Right atrium auricular region (tissue), 2 donors: ENCODE measurements around the gene EFHD1. TPM values are rescaled to one million over a fixed set of nuclear protein-coding genes. Genes with fewer than 3 reads are reported as not detected.
A peak's percentile ranks its signal among the peaks of the same experiment; 100 is the strongest.

Experiments used
- DNase-seq: peaks from one replicate; pipeline ENCODE4 v3.0.0-alpha.2; 2019; ENCODE audit warnings: low spot score
- H3K27ac ChIP-seq, 2 donors: fragments of 200-600 bp; sonication (generic); 1 replicate in 1 of 2; 2 replicates in 1 of 2; pipeline ENCODE4 v1.5.1; 2016 to 2019
- H3K27me3 ChIP-seq, 2 donors: fragments of 200-600 bp; sonication (generic); one replicate each; pipeline versions ENCODE4 v1.5.1 to v1.6.0; 2017 to 2019
- H3K36me3 ChIP-seq: fragments of 200-600 bp; sonication (generic); one replicate; pipeline ENCODE4 v1.5.1; 2016
- H3K4me1 ChIP-seq, 2 donors: fragments of 200-600 bp; sonication (generic); one replicate each; pipeline versions ENCODE4 v1.5.1 to v1.6.0; 2017 to 2019
- H3K4me3 ChIP-seq, 2 donors: fragments of 200-600 bp; sonication (generic); 1 replicate in 1 of 2; 2 replicates in 1 of 2; pipeline ENCODE4 v1.5.1; 2017 to 2019; ENCODE audit warnings: mild to moderate bottlenecking in 1 of 2, moderate library complexity in 1 of 2
- H3K9me3 ChIP-seq, 2 donors: fragments of 200-600 bp; sonication (generic); one replicate each; pipeline ENCODE4 v1.5.1; 2019
- CTCF ChIP-seq, 2 donors: fragments of 200-600 bp; sonication (generic); IDR thresholded peaks; one replicate each; pipeline ENCODE4 v1.5.1; 2019; ENCODE audit warnings: antibody characterized with exemption in 2 of 2
- total RNA-seq, 2 donors: library from RNA; depleted of rRNA; stranded (reverse); fragments of >200 nt; gene quantifications; one replicate each; pipeline ENCODE4 v1.1.0, GENCODE V29; 2016

Gene EFHD1
- total RNA-seq, result 10 to 100 TPM; 11.4 to 11.5 TPM

- TF ChIP-seq CTCF (IDR thresholded peaks at IDR 0.05), result no peak
- Histone ChIP-seq H3K4me3 (peak within 1 kb of the TSS; percentile 62 to 67), H3K9me3 (no peaks in the 10 kb centered on the region), H3K36me3 (no peaks in the 10 kb centered on the region), H3K27ac (peak within 1 kb of the TSS; percentile 56 to 79), H3K27me3 (no peaks in the 10 kb centered on the region), H3K4me1 (peaks cover 0 to 25% of the 10 kb centered on the region in 2 donors)
- DNase-seq, result peak; percentile 70
These were observed at the start of gene EFHD1 for GRCh38 chr2:232633413-232634205. Gene EFHD1, plus strand, starts transcription at chr2:232633604. Its CDS starts 101 bp downstream, at chr2:232633705.

- H3K27me3 ChIP-seq, result no peaks in the 10 kb centered on the region
- no peak for TF ChIP-seq CTCF (IDR thresholded peaks at IDR 0.05)
- H3K36me3 ChIP-seq, result peaks cover 29% of the 10 kb centered on the region
- peaks cover 0 to 11% of the 10 kb centered on the region in 2 donors for H3K4me1 ChIP-seq
- no peak overlapping the region for H3K4me3 ChIP-seq
- H3K9me3 ChIP-seq, result no peaks in the 10 kb centered on the region
- no peak overlapping the region for H3K27ac ChIP-seq
- DNase-seq, result no peak
These were observed 49.2 kb upstream of the EFHD1 start for GRCh38 chr2:232584238-232584637.

- Histone ChIP-seq H3K9me3 (no peaks in the 10 kb centered on the region), H3K27me3 (no peaks in the 10 kb centered on the region), H3K27ac (no peak overlapping the region), H3K36me3 (peaks cover 11% of the 10 kb centered on the region), H3K4me1 (peaks cover 0 to 11% of the 10 kb centered on the region in 2 donors), H3K4me3 (no peak overlapping the region)
- no peak for TF ChIP-seq CTCF (IDR thresholded peaks at IDR 0.05)
- no peak for DNase-seq
These were observed 46.4 kb upstream of the EFHD1 start for GRCh38 chr2:232586943-232587505.

- Histone ChIP-seq H3K36me3 (peaks cover 6% of the 10 kb centered on the region), H3K27me3 (no peaks in the 10 kb centered on the region), H3K4me3 (no peak overlapping the region), H3K27ac (no peak overlapping the region), H3K4me1 (peaks cover 0 to 13% of the 10 kb centered on the region in 2 donors), H3K9me3 (no peaks in the 10 kb centered on the region)
- DNase-seq, result no peak
- TF ChIP-seq CTCF (IDR thresholded peaks at IDR 0.05), result no peak
These were observed 45.9 kb upstream of the EFHD1 start for GRCh38 chr2:232587512-232587911.

- TF ChIP-seq CTCF (IDR thresholded peaks at IDR 0.05), result no peak
- Histone ChIP-seq H3K36me3 (peaks cover under 1% of the 10 kb centered on the region), H3K27me3 (no peaks in the 10 kb centered on the region), H3K9me3 (no peaks in the 10 kb centered on the region), H3K4me3 (no peak overlapping the region), H3K27ac (no peak overlapping the region), H3K4me1 (peaks cover 0 to 19% of the 10 kb centered on the region in 2 donors)
- DNase-seq, result no peak
These were observed 45.4 kb upstream of the EFHD1 start for GRCh38 chr2:232588031-232588430.
